ENCODE results near the gene WNT7A.

The WNT7A gene

GRCh38 chr3:13770170-13771169, 109.4 kb downstream of the WNT7A start:
- no peak for DNase-seq (ENCODE audit: low read depth in 2 of 2)

GRCh38 chr3:13769422-13769821, 110.4 kb downstream of the WNT7A start:
- no peak for DNase-seq (ENCODE audit: low read depth in 2 of 2)

- no peak for DNase-seq (ENCODE audit: low read depth in 2 of 2)
Measured at GRCh38 chr3:13768453-13768852, 111.4 kb downstream of the WNT7A start.

- DNase-seq (ENCODE audit: low read depth in 2 of 2), result no peak
Measured at GRCh38 chr3:13767896-13768295, 112.0 kb downstream of the WNT7A start.

- DNase-seq (ENCODE audit: low read depth in 2 of 2), result no peak
Measured at GRCh38 chr3:13767030-13767429, 112.8 kb downstream of the WNT7A start.

All from stimulated activated CD4-positive, alpha-beta T cell treated with anti-CD3 and anti-CD28 coated beads, Interleukin-1b, Interleukin-23, amount 100 ng/mL, for 4 hours (primary cell).